MM.1S (cell line): ENCODE results near the gene SPRED2.

Experiments
- DNase-seq: peaks from one replicate; pipeline ENCODE4 v3.0.0-alpha.2; 2015
- H2AFZ ChIP-seq: fragments of 300-600 bp; sonication (generic); 2 replicates; pipeline ENCODE4 v1.6.0; 2016; ENCODE audit warnings: antibody characterized with exemption, low read length
- H3F3A ChIP-seq: fragments of 300-600 bp; sonication (generic); 2 replicates; pipeline ENCODE4 v1.6.1; 2016; ENCODE audit warnings: mild to moderate bottlenecking, antibody characterized with exemption, low read length, moderate library complexity, mixed read lengths; ENCODE audit not compliant: insufficient read depth
- H3K27ac ChIP-seq: fragments of 300-600 bp; sonication (generic); 2 replicates; pipeline ENCODE4 v1.5.1; 2016; ENCODE audit warnings: mild to moderate bottlenecking, low read length
- H3K27me3 ChIP-seq: fragments of 300-600 bp; sonication (generic); replicated peaks from 2 replicates; pipeline ENCODE4 v1.6.0; 2016; ENCODE audit warnings: low read length; ENCODE audit not compliant: insufficient read depth
- H3K36me3 ChIP-seq: fragments of 300-600 bp; sonication (generic); replicated peaks from 2 replicates; pipeline ENCODE4 v1.6.1; 2016; ENCODE audit warnings: mild to moderate bottlenecking, low read length, mixed read lengths; ENCODE audit not compliant: insufficient read depth
- H3K4me1 ChIP-seq: fragments of 300-600 bp; sonication (generic); 2 replicates; pipeline ENCODE4 v1.6.1; 2016; ENCODE audit warnings: low read length, mixed read lengths
- H3K4me2 ChIP-seq: fragments of 300-600 bp; sonication (generic); 2 replicates; pipeline ENCODE4 v1.6.0; 2016; ENCODE audit warnings: low read depth, low read length
- H3K4me3 ChIP-seq: fragments of 300-600 bp; sonication (generic); 2 replicates; pipeline ENCODE4 v1.5.1; 2016; ENCODE audit warnings: low read length, mixed read lengths
- H3K79me2 ChIP-seq: fragments of 300-600 bp; sonication (generic); 2 replicates; pipeline ENCODE4 v1.6.1; 2016; ENCODE audit warnings: mixed run types, low read length, mixed read lengths
- H3K9ac ChIP-seq: fragments of 300-600 bp; sonication (generic); 2 replicates; pipeline ENCODE4 v1.6.1; 2016; ENCODE audit warnings: low read length, mixed read lengths
- H3K9me2 ChIP-seq: fragments of 300-600 bp; sonication (generic); replicated peaks from 2 replicates; pipeline ENCODE4 v1.6.1; 2016; ENCODE audit warnings: mild to moderate bottlenecking, low read length, mixed read lengths; ENCODE audit not compliant: insufficient read depth
- H3K9me3 ChIP-seq: fragments of 300-600 bp; sonication (generic); replicated peaks from 2 replicates; pipeline ENCODE4 v1.6.1; 2016; ENCODE audit warnings: mild to moderate bottlenecking, low read length, mixed read lengths; ENCODE audit not compliant: insufficient read depth
- H4K20me1 ChIP-seq: fragments of 300-600 bp; sonication (generic); 2 replicates; pipeline ENCODE4 v1.6.1; 2016; ENCODE audit warnings: mild to moderate bottlenecking, low read length, moderate library complexity, mixed read lengths; ENCODE audit not compliant: insufficient read depth
- EZH2 ChIP-seq: fragments of 300-600 bp; sonication (generic); optimal IDR thresholded peaks from 2 replicates; pipeline ENCODE3; 2017; ENCODE audit warnings: low read depth, mild to moderate bottlenecking, antibody characterized with exemption, low read length, mixed read lengths
- EZH2phosphoT487 ChIP-seq: fragments of 300-600 bp; sonication (generic); IDR thresholded peaks from 2 replicates; pipeline ENCODE4 v1.6.1; 2018; ENCODE audit warnings: antibody characterized with exemption, low read length
- TF ChIP-seq, protein P1 (sequence below): fragments of 300-600 bp; sonication (generic); IDR thresholded peaks from 2 replicates; pipeline ENCODE4 v1.5.1; 2016; ENCODE audit warnings: antibody characterized with exemption, low read length, mixed read lengths

The SPRED2 gene

DNA sequence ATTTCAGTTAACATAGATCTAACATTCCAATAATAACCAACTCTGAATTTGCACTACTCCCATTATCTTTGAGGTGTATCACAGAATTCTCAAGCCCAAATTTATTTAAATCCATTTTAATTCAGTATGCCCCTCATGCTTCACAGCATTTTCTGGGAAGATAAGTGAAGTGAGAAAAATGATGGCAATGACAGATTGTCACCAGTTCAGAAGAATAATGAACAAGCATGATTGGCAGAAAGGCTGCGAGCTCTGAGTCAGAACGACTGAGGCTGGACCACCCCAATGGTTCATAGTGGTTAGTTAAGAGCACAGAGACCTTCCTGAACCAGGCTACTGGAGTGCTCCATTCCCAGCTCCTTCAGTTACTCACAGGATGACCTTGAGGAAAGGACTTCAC, 4.9 kb downstream of the SPRED2 start:
- peaks cover 2% of the 10 kb centered on the region; the same call in 1 of the 2 replicates for H4K20me1 ChIP-seq
- peaks cover 13% of the 10 kb centered on the region for H3K4me1 ChIP-seq
- no peak overlapping the region for H2AFZ ChIP-seq
- H3K27ac ChIP-seq: no peak overlapping the region
- H3K4me3 ChIP-seq: no peak overlapping the region
- no peaks in the 10 kb centered on the region for H3K36me3 ChIP-seq
- H3K9ac ChIP-seq: no peak overlapping the region
- DNase-seq: no peak
- no peaks in the 10 kb centered on the region for H3K9me2 ChIP-seq
- no peak overlapping the region for H3K4me2 ChIP-seq
- no peaks in the 10 kb centered on the region for H3K9me3 ChIP-seq
- H3K79me2 ChIP-seq: peaks cover 96% of the 10 kb centered on the region
- TF ChIP-seq EZH2 (no peak), EZH2phosphoT487 (no peak)
- TF ChIP-seq, protein P1, sequence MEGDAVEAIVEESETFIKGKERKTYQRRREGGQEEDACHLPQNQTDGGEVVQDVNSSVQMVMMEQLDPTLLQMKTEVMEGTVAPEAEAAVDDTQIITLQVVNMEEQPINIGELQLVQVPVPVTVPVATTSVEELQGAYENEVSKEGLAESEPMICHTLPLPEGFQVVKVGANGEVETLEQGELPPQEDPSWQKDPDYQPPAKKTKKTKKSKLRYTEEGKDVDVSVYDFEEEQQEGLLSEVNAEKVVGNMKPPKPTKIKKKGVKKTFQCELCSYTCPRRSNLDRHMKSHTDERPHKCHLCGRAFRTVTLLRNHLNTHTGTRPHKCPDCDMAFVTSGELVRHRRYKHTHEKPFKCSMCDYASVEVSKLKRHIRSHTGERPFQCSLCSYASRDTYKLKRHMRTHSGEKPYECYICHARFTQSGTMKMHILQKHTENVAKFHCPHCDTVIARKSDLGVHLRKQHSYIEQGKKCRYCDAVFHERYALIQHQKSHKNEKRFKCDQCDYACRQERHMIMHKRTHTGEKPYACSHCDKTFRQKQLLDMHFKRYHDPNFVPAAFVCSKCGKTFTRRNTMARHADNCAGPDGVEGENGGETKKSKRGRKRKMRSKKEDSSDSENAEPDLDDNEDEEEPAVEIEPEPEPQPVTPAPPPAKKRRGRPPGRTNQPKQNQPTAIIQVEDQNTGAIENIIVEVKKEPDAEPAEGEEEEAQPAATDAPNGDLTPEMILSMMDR: no peak
- no peaks in the 10 kb centered on the region for H3K27me3 ChIP-seq
- H3F3A ChIP-seq: no peaks in the 10 kb centered on the region; the same call in 1 of the 2 replicates

DNA sequence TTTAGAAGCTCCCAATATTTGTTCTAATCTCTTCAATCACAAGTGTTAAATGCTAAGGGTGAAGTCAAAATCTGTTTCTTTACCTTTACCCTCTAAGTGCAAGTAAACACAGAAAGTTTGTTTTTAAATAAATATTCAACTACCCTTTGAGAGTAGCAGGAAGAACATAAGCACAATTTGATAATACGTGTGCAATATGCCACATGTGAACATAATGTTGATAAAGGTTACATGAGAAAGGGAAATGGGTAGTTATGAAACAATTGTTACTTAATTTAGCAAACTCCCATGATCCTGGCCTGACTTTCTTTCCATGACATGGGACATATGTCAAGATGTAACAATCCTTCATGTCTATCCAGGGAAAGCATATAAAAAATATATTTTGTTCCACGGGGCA, 7.1 kb downstream of the SPRED2 start:
- Histone ChIP-seq H2AFZ (no peak overlapping the region), H3K9ac (no peak overlapping the region), H3K9me2 (no peaks in the 10 kb centered on the region), H3K9me3 (no peaks in the 10 kb centered on the region), H3K36me3 (no peaks in the 10 kb centered on the region), H3K27ac (no peak overlapping the region), H4K20me1 (peaks cover 10% of the 10 kb centered on the region; the same call in 1 of the 2 replicates), H3K4me1 (peaks cover 18% of the 10 kb centered on the region), H3K79me2 (peaks cover 100% of the 10 kb centered on the region), H3K27me3 (no peaks in the 10 kb centered on the region), H3K4me3 (no peak overlapping the region), H3F3A (no peaks in the 10 kb centered on the region), H3K4me2 (no peak overlapping the region)
- TF ChIP-seq EZH2 (no peak), EZH2phosphoT487 (no peak)
- TF ChIP-seq, protein P1: no peak
- DNase-seq: no peak

DNA sequence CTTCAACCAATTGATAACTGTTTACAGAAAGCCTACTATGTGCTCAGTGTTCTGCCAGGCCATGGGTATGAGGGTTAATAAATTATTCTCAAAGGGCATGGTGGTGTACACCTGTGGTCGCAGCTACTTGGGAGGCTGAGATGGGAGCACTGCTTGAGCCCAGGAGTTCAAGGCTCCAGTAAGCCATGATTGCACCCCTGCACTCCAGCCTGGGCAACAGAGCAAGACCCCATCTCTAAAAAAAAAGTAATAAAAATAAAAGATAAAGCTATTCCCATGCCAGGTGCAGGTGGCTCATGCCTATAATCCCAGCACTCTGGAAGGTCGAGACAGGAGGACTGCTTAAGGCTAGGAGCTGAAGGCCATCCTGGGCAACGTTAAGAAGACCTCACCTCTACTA, 8.0 kb downstream of the SPRED2 start:
- Histone ChIP-seq H3K27me3 (no peaks in the 10 kb centered on the region), H3K9me2 (no peaks in the 10 kb centered on the region), H3K4me1 (peaks cover 10% of the 10 kb centered on the region), H3K27ac (no peak overlapping the region), H3K79me2 (peaks cover 100% of the 10 kb centered on the region), H3K36me3 (no peaks in the 10 kb centered on the region), H2AFZ (no peak overlapping the region), H3K9me3 (no peaks in the 10 kb centered on the region), H4K20me1 (peaks cover 10% of the 10 kb centered on the region; the same call in 1 of the 2 replicates), H3K9ac (no peak overlapping the region), H3K4me3 (no peak overlapping the region), H3F3A (no peaks in the 10 kb centered on the region), H3K4me2 (no peak overlapping the region)
- DNase-seq: no peak
- TF ChIP-seq EZH2phosphoT487 (no peak), EZH2 (no peak)
- TF ChIP-seq, protein P1: no peak
